BLaER1 (cell line): ENCODE data around the gene VANGL2.

ENCODE experiments used
- H3K27ac ChIP-seq: shearing (Covaris generic); formaldehyde crosslinking; 2 replicates; pipeline ENCODE4 v1.8.1; 2022
- H3K27me3 ChIP-seq: shearing (Covaris generic); formaldehyde crosslinking; 2 replicates; pipeline ENCODE4 v1.8.1; 2022
- H3K36me3 ChIP-seq: shearing (Covaris generic); formaldehyde crosslinking; 2 replicates; pipeline ENCODE4 v1.8.1; 2022
- H3K4me1 ChIP-seq: shearing (Covaris generic); formaldehyde crosslinking; 2 replicates; pipeline ENCODE4 v1.8.1; 2022
- H3K4me2 ChIP-seq: shearing (Covaris generic); formaldehyde crosslinking; 2 replicates; pipeline ENCODE4 v1.8.1; 2022
- H3K4me3 ChIP-seq: shearing (Covaris generic); formaldehyde crosslinking; 2 replicates; pipeline ENCODE4 v1.8.1; 2022
- H3K9ac ChIP-seq: shearing (Covaris generic); formaldehyde crosslinking; 2 replicates; pipeline ENCODE4 v1.8.1; 2022
- H3K9me3 ChIP-seq: shearing (Covaris generic); formaldehyde crosslinking; 2 replicates; pipeline ENCODE4 v1.8.1; 2022
- H4K20me1 ChIP-seq: shearing (Covaris generic); formaldehyde crosslinking; 2 replicates; pipeline ENCODE4 v1.8.1; 2022
- Cebpa-rat ChIP-seq: shearing (Covaris generic); IDR thresholded peaks from 2 replicates; pipeline ENCODE4 v1.8.1; 2022

VANGL2 gene

GRCh38 chr1:160394673-160395072 lies 5.7 kb upstream of the VANGL2 start:
- H3K27ac ChIP-seq: no peak overlapping the region

GRCh38 chr1:160397651-160398050 lies 2.7 kb upstream of the VANGL2 start:
- Histone ChIP-seq H3K36me3 (no peaks in the 10 kb centered on the region), H3K27ac (no peak overlapping the region), H3K27me3 (no peaks in the 10 kb centered on the region), H3K9ac (no peak overlapping the region), H3K4me2 (0 out of 2 replicates have a peak overlapping the region, but pooled peaks have one; percentile 18), H3K4me1 (peaks cover 30% of the 10 kb centered on the region), H3K4me3 (no peak overlapping the region), H3K9me3 (no peaks in the 10 kb centered on the region), H4K20me1 (no peaks in the 10 kb centered on the region)
- TF ChIP-seq Cebpa-rat: no peak

More at GRCh38 chr1:160394673-160395072, 5.7 kb upstream of the VANGL2 start:
- H4K20me1 ChIP-seq: no peaks in the 10 kb centered on the region
- peaks cover 12% of the 10 kb centered on the region for H3K4me1 ChIP-seq
- 0 out of 2 replicates have a peak, but pooled peaks cover 3% of the 10 kb centered on the region for H3K9me3 ChIP-seq
- H3K4me2 ChIP-seq: no peak overlapping the region
- no peaks in the 10 kb centered on the region for H3K27me3 ChIP-seq
- TF ChIP-seq Cebpa-rat: no peak
- no peak overlapping the region for H3K4me3 ChIP-seq
- no peaks in the 10 kb centered on the region for H3K36me3 ChIP-seq
- no peak overlapping the region for H3K9ac ChIP-seq

GRCh38 chr1:160398823-160399222 lies 1.5 kb upstream of the VANGL2 start:
- TF ChIP-seq Cebpa-rat: no peak
- Histone ChIP-seq H4K20me1 (no peaks in the 10 kb centered on the region), H3K9me3 (no peaks in the 10 kb centered on the region), H3K36me3 (no peaks in the 10 kb centered on the region), H3K27ac (no peak overlapping the region), H3K9ac (no peak overlapping the region), H3K4me1 (peaks cover 42% of the 10 kb centered on the region), H3K4me3 (no peak overlapping the region), H3K27me3 (no peaks in the 10 kb centered on the region), H3K4me2 (no peak overlapping the region)

DNA sequence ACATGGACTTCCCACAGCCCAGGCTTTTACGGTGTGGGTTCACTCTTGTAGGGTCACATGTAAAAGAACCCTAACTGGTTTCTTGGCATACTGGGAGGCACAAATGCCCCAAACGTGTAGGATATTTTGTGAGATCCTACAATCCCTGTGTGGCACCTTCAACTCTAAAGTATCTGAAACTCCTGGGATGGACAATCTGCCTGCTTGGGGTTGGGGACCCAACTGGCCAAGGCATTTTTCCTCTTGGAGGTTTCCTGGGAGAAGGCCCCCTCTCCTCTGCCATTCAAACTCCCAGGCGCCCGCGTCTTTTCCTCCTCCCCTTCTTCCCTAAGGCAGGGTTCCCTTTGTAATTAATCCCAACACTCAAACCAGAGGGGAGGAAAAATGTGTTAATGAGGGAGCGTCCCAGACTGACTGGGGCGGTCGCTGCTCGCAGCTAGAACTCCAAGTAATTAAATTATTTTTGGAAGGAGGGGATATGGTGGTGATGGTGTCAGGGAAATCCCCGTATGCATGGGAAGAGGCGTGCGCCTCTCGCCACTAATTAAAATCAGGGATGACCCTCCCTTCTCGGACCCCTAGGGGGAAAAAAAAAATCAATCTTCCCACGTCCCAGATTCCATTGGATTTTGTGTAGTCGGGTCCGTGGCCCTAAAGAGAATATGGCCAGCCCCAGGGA lies 681 bp upstream of the VANGL2 start:
- Histone ChIP-seq H3K9me3 (no peaks in the 10 kb centered on the region), H3K9ac (peak overlapping the region; percentile 93), H3K4me2 (peak overlapping the region; percentile 97), H3K4me1 (peaks cover 49% of the 10 kb centered on the region), H3K36me3 (no peaks in the 10 kb centered on the region), H3K27me3 (no peaks in the 10 kb centered on the region), H3K4me3 (peak overlapping the region; percentile 93), H4K20me1 (no peaks in the 10 kb centered on the region), H3K27ac (peak overlapping the region; percentile 95)
- TF ChIP-seq Cebpa-rat: no peak

DNA sequence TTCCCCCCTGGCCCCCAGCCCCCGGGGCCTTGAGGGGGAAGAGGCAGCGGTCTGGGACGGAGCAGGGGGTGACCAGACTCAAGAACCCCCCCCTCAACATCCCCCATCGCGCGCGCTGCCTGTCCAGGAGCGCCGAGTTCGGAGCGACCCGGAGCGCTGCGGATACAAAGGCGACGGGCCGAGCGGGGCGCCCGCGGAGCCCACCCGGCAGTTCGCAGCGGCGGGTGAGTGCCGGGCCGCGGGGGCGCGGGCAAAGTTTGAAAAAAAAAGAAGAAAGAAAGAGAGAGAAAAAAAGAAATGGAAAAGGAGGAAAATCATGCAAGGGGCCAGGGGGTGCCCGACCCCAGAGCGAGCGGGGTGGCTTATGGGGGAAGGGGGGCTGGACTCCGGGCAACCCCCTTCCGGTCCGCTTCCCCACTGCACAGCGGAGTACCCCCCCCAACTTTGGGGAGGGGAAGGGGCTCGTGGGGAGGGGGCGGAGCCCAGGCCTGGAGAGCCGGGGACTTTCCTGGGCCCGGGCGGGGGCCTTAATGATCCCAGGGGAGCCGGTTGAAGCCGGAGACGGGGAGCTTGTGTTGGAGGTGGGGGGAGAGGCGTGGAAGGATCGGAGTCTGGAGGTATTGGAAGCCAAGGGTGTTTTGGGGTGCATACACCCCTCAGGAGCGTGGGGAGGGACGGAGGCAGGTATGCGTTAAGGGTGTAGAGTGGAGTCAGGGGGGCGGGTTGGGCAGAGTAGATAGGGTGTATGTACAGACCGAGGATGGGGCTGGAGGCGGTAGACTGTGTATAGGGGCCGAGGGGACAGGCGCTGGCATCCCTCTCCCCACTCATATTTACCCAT lies 502 bp downstream of the VANGL2 start:
- H3K4me1 ChIP-seq: peaks cover 54% of the 10 kb centered on the region
- no peaks in the 10 kb centered on the region for H3K36me3 ChIP-seq
- H3K27me3 ChIP-seq: no peaks in the 10 kb centered on the region
- H3K4me3 ChIP-seq: peak overlapping the region; percentile 93
- H4K20me1 ChIP-seq: 0 out of 2 replicates have a peak, but pooled peaks cover 3% of the 10 kb centered on the region
- TF ChIP-seq Cebpa-rat: no peak
- H3K4me2 ChIP-seq: peak overlapping the region; percentile 93
- H3K9me3 ChIP-seq: no peaks in the 10 kb centered on the region
- peak overlapping the region; percentile 94 for H3K27ac ChIP-seq
- peak overlapping the region; percentile 93 for H3K9ac ChIP-seq

- H3K4me3 ChIP-seq: peak overlapping the region; percentile 93
- no peak for TF ChIP-seq Cebpa-rat
- no peaks in the 10 kb centered on the region for H3K9me3 ChIP-seq
- H3K9ac ChIP-seq: peak overlapping the region; percentile 93
- no peaks in the 10 kb centered on the region for H3K27me3 ChIP-seq
- 0 out of 2 replicates have a peak, but pooled peaks cover 8% of the 10 kb centered on the region for H4K20me1 ChIP-seq
- H3K36me3 ChIP-seq: no peaks in the 10 kb centered on the region
- peaks cover 54% of the 10 kb centered on the region for H3K4me1 ChIP-seq
- peak overlapping the region; percentile 93 for H3K4me2 ChIP-seq
- H3K27ac ChIP-seq: peak overlapping the region; percentile 94
Measured at GRCh38 chr1:160401487-160401805, 1.1 kb downstream of the VANGL2 start.

GRCh38 chr1:160402001-160402795 lies 1.8 kb downstream of the VANGL2 start:
- peak overlapping the region; percentile 93 for H3K4me3 ChIP-seq
- H3K9ac ChIP-seq: peak overlapping the region; percentile 93; the same call in 1 of the 2 replicates
- no peaks in the 10 kb centered on the region for H3K27me3 ChIP-seq

GRCh38 chr1:160403244-160403643 lies 2.9 kb downstream of the VANGL2 start:
- Histone ChIP-seq H3K27ac (peak overlapping the region; percentile 47; the same call in 1 of the 2 replicates), H3K9me3 (no peaks in the 10 kb centered on the region), H3K36me3 (peaks cover 8% of the 10 kb centered on the region; the same call in 1 of the 2 replicates), H3K9ac (no peak overlapping the region; the same call in 1 of the 2 replicates), H3K4me3 (peak overlapping the region; percentile 27; the same call in 1 of the 2 replicates), H4K20me1 (peaks cover 16% of the 10 kb centered on the region), H3K27me3 (no peaks in the 10 kb centered on the region), H3K4me2 (peak overlapping the region; percentile 93), H3K4me1 (peaks cover 48% of the 10 kb centered on the region)
- TF ChIP-seq Cebpa-rat: no peak

More at GRCh38 chr1:160402001-160402795, 1.8 kb downstream of the VANGL2 start:
- Histone ChIP-seq H3K4me1 (peaks cover 54% of the 10 kb centered on the region), H3K27ac (peak overlapping the region; percentile 47), H4K20me1 (0 out of 2 replicates have a peak, but pooled peaks cover 8% of the 10 kb centered on the region), H3K36me3 (0 out of 2 replicates have a peak, but pooled peaks cover under 1% of the 10 kb centered on the region), H3K9me3 (no peaks in the 10 kb centered on the region), H3K4me2 (peak overlapping the region; percentile 93)
- no peak for TF ChIP-seq Cebpa-rat

- H3K4me1 ChIP-seq: peaks cover 57% of the 10 kb centered on the region
- no peak for TF ChIP-seq Cebpa-rat
- H3K9me3 ChIP-seq: no peaks in the 10 kb centered on the region
- no peak overlapping the region for H3K9ac ChIP-seq
- peaks cover 25% of the 10 kb centered on the region for H4K20me1 ChIP-seq
- H3K36me3 ChIP-seq: peaks cover 8% of the 10 kb centered on the region; the same call in 1 of the 2 replicates
- no peak overlapping the region for H3K4me3 ChIP-seq
- H3K27ac ChIP-seq: no peak overlapping the region
- H3K4me2 ChIP-seq: peak overlapping the region; percentile 93
- no peaks in the 10 kb centered on the region for H3K27me3 ChIP-seq
Measured at GRCh38 chr1:160404094-160404493, 3.7 kb downstream of the VANGL2 start.
